NCI-H748 treated with DMSO at 0.1 percent for 48 hours (cell line): Measurements from ENCODE around the gene SHKBP1.
A peak's percentile ranks its signal among the peaks of the same experiment; 100 is the strongest.
"Not testable (repeated sequence)": the region's sequence is repeated elsewhere in the genome, so short reads cannot be mapped to it uniquely, and the experiment has no call there.

Source experiments
- DNase-seq: peaks from one replicate; lab custom pipeline; 2025; lab: John Stamatoyannopoulos, UW

The SHKBP1 gene, protein sequence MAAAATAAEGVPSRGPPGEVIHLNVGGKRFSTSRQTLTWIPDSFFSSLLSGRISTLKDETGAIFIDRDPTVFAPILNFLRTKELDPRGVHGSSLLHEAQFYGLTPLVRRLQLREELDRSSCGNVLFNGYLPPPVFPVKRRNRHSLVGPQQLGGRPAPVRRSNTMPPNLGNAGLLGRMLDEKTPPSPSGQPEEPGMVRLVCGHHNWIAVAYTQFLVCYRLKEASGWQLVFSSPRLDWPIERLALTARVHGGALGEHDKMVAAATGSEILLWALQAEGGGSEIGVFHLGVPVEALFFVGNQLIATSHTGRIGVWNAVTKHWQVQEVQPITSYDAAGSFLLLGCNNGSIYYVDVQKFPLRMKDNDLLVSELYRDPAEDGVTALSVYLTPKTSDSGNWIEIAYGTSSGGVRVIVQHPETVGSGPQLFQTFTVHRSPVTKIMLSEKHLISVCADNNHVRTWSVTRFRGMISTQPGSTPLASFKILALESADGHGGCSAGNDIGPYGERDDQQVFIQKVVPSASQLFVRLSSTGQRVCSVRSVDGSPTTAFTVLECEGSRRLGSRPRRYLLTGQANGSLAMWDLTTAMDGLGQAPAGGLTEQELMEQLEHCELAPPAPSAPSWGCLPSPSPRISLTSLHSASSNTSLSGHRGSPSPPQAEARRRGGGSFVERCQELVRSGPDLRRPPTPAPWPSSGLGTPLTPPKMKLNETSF

DNA sequence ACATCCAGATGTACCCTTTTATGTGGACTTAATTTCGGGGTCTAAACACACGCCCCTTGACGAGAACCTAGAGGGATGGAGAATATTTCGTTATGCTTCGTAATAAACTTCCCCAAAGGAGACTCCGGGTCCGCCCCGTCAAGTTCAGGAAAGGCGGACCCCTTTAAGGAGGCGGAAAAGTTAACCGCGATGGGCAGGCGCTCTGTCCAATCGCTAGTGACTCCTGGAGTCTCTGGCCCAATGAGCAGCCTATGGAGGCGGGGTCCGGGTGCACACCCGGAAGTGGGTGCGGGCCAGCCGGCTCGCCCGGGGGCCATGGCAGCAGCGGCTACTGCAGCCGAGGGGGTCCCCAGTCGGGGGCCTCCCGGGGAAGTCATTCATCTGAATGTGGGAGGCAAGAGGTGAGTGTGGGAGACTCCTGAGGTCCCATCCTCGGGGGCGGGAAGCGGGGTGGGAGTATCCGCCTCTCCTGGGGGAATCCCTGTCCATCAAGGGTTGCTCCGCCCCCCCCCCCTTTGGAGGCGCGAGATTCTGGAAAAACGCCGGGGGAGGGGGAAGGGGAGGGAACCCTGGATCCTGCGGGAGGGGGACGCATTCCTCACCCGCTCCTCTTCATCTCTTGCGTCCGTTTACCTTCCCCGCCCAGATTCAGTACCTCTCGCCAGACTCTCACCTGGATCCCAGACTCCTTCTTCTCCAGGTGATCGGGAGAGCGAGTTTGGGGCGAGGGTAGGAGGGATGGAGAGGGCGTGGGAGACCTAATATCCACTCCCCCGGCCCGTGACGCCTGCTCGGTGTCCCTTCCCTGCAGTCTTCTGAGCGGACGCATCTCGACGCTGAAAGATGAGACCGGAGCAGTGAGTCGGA lies at the start of gene SHKBP1:
TSS of gene SHKBP1 (plus strand) at position 289 of the 867 bp plus-strand sequence. CDS start at position 316, 27 bp downstream.
- peak; percentile 91 for DNase-seq

DNA sequence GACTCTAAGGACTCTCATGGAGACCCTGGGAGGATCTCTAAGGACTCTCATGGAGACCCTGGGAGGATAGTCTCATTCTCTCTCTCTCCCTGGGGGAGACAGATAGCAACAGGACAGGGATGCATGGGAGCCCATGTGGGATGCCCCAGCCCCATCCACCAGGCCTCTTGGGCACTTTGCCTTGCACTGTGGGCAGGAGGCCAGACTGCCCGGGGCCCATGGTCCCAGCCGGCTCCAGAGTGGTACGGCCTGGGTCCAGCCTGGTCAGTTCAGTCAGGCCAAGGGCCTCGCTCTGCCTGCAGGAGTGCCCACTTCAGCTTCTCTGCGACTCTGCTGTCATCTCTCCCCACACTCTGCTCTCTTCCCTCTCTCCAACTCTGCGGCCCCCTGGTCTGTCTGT lies 48.6 kb upstream of the SHKBP1 start:
- no peak for DNase-seq

DNA sequence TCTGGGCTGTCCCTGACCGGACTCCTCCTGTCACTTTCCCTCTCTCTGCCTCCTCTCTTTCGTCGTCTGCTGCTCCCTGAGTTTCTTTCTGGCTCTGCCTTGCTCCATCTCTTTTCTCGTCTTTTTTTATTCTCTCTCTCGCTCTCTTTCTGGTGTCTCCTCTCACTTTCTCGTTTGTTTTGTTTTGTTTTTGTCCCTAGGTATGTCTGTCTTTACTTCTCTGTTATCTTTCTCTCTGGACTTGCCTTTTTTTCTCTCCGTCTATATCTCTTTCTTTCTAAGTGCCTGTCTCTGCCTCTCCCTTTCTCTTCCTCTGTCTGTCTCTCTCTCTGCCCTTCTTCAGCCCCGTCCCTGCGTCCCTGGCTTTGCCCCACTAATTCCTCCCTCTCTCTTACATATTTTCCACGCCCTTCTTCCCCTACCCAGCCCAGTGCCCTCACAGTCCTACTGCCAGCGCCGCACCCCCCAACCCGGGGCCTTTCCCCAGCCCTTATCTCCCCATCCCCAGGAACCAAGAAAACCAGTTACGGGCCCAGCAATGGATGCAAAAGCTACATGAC lies 48.1 kb upstream of the SHKBP1 start:
- no peak for DNase-seq

DNA sequence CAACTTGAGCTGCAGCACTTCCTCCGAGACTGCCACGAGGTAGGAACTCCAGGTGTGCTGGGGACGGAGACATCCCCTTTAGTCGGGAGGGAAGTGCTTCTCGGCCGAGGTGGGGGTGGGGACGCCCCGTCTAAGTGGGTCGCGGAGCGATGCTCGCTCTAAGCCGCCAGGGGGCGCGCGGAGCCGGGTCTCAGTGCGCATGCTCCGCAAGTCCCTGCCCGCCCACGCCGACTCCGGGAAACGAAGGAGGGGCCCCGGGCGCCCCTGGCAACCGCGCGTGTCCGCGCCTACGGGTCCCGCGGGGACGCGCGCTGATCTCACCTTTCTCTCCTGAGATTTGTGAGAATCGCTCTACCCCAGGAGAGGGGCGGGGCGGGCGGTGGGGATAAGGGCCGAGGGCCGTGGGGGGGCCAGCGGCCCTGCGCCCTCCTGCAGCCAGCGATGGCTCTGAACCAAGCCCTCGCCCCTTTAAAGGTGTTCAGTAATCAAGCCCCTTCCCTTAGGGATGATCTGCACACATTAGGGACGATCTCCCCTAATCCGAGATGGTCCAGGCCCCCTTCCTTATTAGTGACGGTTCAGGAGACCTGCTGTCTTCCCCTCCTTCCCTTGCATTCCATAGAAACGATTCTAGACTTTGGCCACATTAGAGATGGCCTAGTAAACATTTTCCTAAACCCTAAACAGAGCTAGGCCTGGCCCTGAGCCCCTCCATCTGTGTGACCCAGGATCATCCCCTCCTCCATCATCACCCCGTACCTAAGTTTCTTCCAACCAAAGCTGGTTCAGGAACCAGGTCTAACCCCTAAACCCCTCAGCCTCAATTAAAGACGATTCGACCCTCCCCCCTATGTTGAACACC lies 47.3 kb upstream of the SHKBP1 start:
- DNase-seq, result peak; percentile 87

DNA sequence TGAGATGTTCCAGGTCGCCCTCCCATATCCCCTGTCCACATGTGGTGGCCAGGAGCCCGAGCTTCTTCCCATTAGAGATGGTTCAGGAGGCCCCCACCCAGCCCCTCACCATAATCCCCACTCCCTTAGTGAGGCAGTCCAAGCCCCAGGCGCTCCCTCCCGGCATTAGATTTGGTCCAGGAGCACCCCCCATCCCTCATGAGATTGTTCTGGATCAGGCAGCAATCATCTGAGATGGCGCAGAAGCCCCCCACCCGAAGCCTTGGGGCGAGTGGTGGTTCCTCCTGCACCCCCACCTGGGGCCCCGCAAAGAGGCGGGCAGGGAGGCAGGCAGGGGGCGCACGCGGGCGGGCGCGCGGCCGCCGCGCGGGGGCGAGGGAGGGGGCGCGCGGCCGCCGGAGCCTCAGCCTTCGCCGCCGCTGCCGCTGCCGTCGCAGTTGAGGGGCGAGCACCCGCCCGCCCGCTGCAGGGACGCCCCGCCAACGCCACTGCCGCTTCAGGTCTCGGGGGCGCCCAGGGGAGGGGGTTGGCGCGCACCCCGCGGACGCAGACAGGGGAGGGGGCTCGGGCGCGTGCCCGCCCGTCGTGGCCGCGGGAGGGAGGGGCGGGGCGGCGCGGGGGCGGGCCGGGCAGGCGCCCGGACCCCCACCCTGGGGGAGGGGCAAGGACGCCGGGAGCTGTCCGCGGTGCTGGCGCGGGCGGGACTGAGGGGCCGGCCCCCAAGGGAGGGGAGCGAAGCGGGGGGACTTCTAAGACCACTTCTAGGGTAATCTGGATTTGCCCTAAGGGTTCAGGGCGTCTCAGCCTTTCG lies 46.4 kb upstream of the SHKBP1 start:
- peak; percentile 35 for DNase-seq

DNA sequence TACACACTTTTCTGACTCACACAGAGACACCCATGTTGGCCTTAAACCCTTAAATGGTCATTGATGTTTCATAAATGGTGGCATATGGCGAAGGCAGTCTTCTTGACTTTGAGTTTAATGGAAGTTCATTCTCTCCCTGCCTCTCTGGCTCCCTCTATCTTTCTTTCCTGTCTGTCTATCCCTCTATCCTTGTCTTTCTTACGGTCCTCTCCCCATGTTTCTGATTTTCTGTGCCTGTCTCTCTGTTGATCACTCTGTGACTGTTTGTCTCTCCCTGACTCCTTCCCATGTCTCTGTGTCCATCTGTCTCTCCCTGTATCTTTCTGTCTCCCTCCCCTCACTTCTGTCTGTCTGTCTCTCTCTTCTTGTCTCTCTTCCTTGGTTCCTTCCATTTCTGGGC lies 43.2 kb upstream of the SHKBP1 start:
- DNase-seq, result no peak

DNA sequence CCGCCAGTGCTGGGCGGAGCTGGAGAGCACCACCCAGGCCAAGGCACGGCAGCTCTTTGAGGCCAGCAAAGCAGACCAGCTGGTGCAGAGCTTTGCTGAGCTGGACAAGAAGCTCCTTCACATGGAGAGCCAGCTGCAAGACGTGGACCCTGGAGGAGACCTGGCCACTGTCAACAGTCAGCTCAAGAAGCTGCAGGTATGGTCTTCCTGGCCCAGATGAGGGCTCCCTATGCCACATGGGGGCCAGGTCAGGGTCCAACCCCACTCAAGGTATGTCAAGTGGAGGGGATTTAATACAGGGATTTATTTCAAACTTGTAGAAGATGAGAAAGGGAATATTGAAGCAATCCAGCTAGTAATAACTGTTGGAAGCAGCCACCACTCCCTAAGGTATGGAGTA lies 42.5 kb upstream of the SHKBP1 start:
- DNase-seq, result no peak

DNA sequence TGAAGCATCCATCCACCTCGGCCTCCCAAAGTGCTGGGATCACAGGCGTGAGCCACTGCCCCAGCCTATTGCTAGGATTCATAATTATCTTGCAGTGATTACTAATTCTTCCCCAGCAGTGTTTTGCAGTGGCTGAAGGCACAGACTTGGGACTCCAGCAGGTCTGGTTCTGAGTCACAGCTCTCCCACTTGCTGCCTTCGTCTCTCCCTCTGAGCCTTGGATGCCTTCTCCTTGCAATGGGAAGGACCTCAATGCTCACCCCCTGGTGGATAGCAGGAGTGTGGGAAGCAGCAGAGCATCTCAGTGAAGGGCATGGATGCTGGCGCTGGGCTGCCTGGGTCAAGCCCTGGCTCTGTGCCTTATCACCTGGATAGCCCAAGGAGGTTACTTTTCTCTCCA lies 37.6 kb upstream of the SHKBP1 start:
- no peak for DNase-seq

DNA sequence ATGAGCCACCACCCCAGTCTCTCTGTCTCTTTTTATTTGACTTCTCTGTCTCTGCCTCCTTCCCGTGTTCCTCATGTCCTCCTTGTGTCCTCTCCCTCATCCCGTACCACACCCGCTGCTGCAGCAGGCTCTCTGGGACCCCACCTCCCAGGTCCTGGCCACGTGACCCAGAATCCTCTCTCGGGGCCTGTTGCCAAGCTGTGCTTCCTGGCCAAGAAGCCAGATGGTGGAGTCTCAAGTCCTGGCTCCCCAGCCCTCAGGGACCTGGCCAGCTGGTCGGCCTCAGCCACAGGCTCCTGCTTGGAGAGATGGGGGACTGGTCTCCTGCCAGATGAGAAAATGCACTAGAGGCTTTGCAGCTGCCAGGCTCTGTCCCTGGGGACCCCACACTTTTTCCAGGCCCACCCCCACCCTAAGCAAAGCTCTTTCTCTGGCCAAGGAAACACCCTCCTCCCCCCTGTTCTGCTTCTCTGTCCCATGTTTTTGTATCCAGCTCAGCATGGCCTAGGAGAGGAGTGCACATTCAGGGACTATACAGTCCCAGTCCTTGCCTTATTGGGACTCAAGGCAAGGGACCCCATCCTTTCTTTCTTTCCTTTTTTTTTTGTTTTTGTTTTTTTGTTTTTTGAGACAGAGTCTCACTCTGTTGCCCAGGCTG lies 34.3 kb upstream of the SHKBP1 start:
- DNase-seq, result no peak

DNA sequence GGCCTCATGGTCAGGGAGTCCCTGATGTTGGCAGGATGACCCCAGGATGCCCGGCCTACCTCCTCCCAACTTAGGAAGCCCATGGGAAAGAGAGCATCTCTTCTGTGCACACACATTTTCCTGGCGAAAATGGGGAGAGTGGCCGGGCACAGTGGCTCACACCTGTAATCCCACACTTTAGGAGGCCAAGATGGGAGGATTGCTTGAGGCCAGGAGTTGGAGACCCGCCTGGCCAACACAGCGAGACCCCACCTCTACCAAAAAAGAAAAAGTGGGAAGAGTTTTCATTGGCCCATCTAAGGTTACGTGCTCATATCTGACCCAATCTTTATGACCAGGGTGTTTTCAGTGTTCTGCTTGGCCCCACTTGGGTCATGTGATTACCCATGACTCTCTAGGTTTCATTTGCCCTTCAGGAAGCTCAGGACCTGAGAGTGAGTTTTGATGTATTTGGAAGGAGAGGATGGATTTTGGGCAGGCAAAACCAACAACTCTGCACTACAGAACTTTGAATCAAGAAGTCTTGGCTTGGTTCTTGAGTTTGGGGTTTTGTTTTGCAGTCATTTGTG lies 33.6 kb upstream of the SHKBP1 start:
- no peak for DNase-seq

DNA sequence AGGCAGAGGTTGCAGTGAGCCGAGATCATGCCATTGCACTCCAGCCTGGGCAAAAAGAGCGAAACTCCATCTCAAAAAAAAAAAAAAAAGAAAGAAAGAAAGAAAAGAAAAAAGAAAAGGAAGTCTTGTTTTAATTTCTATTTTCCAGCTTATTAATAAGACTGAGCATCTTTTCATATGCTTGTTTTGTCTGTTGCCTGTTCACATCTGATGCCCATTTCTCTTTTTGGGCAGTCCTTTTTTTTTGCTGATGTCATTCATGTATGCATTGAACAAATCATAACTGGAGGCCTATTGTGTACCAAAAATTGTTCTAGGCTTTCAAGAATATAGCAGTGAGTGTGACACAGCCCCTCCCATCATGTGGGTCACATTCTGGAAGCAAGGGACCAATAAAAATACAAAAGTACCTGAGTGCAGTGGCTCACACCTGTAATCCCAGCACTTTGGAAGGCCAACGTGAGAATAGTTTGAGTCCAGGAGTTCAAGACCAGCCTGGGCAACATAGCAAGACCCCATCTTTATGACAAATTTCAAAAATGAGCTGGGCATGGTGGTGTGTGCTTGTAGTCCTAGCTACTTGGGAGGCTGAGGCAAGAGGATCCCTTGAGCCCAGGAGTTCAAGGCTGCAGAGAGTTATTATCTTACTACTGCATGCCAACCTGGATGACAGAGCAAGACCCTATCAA lies 30.4 kb upstream of the SHKBP1 start:
- not testable (repeated sequence) for DNase-seq

DNA sequence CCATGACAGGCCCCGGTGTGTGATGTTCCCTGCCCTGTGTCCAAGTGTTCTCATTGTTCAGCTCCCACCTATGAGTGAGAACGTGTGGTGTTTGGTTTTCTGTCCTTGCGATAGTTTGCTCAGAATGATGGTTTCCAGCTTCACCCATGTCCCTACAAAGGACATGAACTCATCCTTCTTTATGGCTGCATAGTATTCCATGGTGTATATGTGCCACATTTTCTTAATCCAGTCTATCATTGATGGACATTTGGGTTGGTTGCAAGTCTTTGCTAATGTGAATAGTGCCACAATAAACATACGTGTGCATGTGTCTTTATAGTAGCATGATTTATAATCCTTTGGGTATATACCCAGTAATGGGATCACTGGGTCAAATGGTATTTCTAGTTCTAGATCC lies 29.5 kb upstream of the SHKBP1 start:
- not testable (repeated sequence) for DNase-seq

DNA sequence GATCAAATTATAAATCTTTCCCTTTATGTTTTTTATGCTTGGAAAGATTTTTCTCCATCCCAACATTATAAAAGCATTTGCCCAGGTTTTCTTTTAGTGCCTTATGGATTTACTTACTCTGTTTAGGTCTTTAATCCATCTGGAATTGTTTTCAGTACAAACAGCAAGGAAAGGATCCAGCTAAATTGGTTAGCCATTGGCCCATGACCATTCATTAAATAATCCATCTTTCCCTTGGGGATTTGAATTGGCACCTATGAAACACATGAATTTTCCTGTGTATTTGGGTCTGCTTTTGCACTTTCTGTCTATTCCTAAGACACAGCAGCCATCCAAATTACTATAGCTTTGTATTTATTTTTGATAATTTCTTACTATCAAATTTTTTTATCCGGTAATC lies 28.8 kb upstream of the SHKBP1 start:
- DNase-seq, result no peak

DNA sequence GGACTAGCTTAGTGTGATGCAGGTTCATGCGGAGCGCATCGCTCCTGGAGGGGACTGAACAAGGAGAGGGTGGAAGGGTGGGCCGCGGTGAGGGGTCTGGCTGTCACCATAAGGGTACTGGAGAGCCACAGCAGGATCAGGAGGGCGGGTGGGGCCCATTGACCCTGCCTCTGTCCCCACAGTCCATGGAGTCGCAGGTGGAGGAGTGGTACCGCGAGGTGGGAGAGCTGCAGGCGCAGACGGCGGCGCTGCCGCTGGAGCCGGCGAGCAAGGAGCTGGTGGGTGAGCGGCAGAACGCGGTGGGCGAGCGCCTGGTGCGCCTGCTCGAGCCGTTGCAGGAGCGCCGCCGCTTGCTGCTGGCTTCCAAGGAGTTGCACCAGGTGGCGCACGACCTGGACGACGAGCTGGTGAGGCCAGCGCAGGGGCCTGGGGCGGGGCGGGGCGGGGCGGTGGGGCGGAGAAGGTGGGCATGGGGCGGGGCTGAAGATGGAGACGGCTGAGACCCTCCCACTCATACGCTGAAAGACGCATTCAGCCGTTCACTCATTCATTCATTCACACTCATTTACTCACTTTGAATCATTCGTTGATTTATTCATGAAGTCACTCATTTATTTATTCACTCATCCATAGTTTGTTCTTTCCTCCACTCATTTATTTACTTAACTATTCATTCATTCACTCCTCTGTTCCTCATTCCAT lies 27.5 kb upstream of the SHKBP1 start:
- peak; percentile 62 for DNase-seq

DNA sequence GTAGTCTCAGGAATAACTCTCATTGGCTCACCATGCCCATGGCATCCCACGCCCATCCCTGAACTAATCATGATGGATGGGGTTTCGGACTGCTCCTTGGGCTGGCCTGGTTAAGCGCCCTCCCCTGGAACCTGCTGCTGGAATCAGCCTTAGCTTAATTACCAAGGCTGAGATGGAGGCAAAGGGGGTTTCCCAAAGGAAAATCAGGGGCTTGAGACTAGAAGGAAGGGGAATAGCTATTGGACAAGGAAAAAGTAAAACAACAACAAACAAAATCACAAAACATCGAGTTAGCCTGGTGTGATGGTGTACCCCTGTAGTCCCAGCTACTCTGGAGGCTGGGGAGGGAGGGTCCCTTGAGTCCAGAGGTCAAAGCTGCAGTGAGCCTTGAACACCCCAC lies 25.7 kb upstream of the SHKBP1 start:
- no peak for DNase-seq

DNA sequence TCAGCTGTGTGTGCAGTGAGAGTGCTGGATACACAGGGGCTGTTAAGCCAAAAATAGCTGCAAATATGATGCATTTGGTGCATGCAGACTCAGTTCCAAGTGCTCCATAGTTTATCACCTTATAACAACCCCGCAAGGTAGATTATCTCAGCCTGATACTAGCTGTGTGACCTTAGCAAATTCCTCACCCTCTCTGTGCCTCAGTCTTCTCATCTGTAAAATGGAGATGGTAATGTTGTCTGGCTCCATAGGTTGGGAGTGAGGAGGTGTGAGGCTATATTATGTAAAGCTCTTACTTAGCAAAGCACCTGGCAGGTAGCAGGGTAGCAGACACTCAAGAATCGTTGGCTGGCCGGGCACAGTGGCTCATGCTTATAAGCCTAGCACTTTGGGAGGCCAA lies 23.8 kb upstream of the SHKBP1 start:
- DNase-seq, result no peak

DNA sequence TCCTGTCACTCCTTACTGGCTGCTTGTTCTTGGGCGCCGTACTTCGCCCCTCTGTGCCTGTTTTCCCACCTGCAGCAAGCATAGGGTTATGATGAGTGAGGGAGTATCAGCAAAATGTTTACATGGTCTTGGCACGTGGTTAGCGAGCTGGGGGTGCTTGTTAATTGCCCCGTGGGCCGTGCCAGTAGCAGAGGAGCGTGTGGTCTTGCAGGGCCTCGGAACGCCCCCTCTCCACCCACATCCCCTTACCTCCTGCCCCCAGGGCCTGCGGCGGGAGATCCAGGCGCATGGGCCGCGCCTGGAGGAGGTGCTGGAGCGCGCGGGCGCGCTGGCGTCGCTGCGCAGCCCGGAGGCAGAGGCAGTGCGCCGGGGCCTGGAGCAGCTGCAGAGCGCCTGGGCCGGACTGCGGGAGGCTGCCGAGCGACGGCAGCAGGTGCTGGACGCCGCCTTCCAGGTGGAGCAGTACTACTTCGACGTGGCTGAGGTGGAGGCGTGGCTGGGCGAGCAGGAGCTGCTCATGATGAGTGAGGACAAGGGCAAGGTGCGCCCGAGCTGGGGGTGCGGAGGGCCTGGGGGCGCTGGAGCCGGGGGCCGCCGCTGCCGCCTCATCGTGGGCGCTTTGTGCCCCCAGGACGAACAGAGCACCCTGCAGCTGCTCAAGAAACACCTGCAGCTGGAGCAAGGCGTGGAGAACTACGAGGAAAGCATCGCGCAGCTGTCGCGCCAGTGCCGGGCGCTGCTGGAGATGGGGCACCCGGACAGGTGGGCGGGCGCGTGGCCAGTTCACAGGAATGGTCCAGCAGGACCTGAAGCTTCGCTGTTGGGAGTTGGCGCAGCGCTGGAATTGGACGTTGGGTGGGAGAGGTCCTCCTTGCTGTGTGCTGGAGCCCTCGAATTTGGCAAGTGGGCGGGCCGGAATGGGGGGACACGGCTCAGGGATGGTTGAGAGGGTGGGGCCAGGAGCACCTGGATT lies 22.5 kb upstream of the SHKBP1 start:
- DNase-seq, result no peak
